Right renal cortex interstitium (tissue), 3 donors: ENCODE data around the gene IGF2R. TPM values are rescaled to one million over a fixed set of nuclear protein-coding genes. Genes with fewer than 3 reads are reported as not detected.
"Not testable (repeated sequence)": the region's sequence is repeated elsewhere in the genome, so short reads cannot be mapped to it uniquely, and the experiment has no call there.

Experiments
- DNase-seq, 3 donors: peaks; one replicate each; pipeline ENCODE4 v3.0.0-alpha.2; 2013; ENCODE audit warnings: low read depth in 3 of 3, low spot score in 2 of 3
- polyA plus RNA-seq, 3 donors: library from polyadenylated mRNA; unstranded; fragments of 120-200 nt; gene quantifications; one replicate each; pipeline ENCODE4 v1.2.1, GENCODE V29; 2013; ENCODE audit not compliant: insufficient read length in 3 of 3

Gene IGF2R
- polyA plus RNA-seq, 3 donors: 56.6 to 62.3 (median 57.5) TPM

DNA sequence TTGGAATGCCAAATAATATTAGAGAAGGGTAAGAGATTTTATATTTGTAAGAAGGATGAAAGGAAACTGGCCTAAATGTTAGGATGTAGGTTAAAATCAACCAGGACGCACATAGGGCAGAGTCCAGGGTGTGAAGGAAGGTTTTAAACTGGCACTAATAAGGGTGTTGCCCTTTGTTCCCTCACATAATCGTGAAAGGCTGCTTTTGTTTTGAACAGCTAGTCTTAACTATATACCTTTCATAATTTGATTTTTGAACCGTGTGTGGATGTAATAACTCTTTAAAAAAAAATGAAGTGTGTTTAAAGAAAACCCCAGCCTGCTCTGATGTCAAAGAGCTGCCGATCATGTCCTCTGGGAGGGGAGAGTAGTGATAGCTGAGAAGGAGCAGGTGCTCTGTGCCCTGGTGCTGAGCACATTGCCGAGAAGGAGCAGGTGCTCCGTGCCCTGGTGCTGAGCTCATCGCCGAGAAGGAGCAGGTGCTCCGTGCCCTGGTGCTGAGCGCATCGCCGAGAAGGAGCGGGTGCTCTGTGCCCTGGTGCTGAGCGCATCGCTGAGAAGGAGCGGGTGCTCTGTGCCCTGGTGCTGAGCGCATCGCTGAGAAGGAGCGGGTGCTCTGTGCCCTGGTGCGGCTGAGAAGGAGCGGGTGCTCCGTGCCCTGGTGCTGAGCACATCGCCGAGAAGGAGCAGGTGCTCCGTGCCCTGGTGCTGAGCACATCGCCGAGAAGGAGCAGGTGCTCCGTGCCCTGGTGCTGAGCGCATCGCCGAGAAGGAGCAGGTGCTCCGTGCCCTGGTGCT is 121.8 kb downstream of the IGF2R start:
- not testable (repeated sequence) for DNase-seq

DNA sequence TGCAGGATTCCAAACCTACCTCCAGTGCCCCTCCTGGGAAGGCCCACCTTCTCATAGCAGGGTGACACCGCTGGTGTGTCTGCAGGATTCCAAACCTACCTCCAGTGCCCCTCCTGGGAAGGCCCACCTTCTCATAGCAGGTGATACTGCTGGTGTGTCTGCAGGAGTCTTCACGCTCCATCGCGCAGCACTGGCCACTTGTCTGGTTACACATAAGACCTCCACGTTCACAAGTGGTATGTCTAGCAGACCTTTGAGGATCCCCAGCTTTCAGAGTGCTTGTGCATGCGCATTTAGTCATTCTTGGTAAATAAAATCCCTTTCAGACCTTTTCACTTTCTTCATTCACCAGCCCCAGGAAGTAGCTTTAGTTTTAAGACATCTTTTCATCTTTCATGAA is 123.3 kb downstream of the IGF2R start:
- DNase-seq: not testable (repeated sequence)

DNA sequence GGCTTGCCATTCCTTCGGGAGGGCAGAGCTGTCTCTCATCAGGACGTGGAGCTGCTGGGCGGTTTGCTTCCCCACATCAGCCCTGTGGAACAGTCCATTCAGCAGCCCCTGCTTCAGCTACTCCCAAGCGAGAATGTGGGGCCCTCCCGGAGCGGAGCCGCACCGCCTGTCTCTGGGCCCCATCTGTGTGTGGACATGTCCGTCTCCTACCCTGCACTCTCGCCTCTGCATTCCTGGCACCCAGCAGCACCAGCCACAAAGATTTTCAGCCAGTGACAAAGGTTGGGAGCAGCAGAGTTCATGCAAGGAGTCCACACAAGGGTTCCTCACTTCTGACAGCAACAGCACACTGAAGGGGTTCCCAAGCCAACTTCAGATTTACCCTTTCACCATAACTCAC is 123.7 kb downstream of the IGF2R start:
- DNase-seq: no peak

DNA sequence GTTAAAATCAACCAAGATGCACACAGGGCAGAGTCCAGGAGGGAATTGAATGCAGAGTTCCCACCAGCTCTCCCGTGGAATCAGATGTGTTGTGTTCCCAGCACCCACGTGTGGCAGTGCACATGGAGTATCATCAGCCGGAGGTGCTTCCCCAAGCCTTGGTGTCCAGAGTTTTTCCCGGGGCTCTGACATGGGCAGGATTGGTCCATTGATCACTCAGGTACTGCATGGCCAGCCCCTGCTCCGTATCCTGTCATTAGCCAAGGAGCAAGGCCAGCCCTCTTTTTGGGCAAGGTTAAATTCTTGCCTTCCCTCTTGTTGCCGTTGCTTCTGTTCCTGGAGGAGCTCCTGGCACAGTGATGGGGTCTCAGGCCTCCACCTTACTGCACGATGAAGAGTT is 124.2 kb downstream of the IGF2R start:
- no peak for DNase-seq

DNA sequence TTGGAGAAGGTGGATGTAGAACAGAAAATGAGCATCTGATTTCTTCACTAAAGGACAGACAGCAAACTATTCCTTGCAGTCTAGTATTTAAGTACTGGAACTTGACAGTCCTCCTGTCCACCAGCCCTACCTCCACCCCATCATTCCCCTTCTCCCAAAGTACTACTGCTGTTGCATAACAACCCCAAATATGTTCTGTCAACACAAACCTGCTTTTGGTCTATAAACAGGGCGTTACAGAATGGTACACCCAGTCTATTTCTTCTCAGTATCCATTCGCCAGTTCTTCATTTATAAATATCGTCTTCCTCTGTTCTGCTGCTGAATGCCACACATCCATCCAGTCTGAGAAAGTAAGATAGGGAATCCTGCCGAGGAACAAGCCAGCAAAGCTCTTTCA is 125.1 kb downstream of the IGF2R start:
- DNase-seq: no peak

DNA sequence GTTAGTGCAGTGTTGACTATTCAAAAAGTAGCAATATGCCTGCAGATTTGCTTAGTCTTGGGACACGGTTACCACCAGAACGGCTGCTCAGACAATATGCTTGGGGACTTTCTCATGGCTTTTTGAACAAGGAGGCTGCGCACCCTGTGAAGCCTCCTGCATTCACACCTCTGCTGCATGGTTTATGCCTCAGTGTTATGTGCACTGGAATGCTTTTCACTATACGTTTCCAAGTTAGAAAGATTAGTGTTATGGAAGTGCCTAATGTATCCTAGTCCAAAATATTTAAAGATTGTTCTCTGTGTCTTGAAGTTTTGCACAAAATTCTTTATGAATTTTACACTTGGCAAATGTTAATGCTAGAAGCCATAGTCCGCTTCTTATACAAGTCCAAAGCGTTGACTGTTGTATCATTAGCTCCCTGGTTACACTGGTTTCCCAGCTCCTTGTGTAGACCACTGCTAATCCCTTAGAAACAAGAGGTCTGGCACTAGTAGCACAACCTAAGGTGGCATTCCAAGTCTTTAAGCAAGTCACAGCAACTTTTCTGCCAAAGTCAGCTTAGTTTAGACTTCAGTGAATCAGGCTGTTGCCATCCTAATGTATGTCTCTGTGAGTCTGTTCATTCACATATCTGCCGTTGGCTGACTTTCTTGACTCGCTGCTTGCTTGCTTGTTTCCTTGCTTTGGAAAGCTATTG is 126.4 kb downstream of the IGF2R start:
- no peak for DNase-seq

DNA sequence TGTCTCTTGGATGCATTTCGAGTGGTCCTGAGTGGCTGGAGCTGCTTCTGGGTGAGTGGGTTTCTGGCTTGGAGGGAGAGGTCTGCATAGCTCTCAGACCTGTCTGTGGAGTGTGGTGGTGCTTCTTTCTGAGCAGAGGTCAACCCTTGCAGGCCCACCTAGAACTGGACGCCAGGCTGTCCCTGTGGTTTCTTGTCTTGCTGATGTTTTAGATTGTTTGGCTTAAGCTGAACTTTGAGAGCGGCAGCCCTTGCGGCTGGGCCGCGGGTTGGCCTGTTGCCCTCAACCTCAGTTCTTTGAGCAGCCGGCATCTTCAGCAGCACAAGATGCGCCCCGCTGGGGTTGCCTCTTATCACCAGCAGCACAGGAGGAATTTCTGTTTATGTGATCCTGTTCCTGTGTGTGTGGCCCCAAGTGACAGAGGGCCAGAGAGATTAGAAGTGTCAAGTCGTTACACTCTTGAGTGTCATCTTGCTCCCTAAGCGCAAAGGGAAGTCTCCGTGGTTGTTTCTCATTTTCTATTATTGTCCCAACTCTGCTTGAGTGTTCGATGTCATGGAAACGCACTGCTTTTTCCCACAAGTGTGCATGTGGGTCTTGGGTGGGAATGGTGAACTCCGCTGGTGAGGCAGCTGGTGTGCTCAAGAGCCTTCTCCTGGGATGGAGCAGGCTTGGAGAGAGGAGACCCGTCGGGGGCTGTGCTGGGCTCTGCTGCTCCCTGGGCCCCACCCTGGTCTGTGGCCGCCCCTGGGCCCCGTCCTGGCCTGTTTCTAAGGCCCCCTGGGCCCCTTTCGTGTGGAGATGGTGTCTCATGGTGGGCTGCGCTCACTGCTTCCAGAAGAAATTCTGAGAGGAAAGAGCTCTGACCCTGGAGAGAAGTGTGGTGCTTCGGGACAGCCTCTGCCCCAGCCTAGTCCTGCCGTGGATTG is 132.7 kb downstream of the IGF2R start:
- DNase-seq: no peak

DNA sequence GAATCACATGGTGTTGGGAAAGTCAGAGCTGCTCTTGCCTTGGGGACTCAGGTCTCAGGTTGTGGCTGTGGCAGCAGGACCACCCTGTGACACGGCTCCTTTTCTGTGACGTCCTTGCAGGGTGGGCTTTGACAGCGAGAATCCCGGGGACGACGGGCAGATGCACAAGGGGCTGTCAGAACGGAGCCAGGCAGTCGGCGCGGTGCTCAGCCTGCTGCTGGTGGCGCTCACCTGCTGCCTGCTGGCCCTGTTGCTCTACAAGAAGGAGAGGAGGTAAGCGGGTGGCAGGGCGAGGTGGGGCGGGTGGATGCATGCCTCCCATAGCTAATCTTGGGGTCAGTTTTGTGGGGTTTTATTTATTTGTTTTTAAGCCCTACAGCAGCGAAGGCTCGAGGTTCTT is 133.5 kb downstream of the IGF2R start:
- DNase-seq: no peak

DNA sequence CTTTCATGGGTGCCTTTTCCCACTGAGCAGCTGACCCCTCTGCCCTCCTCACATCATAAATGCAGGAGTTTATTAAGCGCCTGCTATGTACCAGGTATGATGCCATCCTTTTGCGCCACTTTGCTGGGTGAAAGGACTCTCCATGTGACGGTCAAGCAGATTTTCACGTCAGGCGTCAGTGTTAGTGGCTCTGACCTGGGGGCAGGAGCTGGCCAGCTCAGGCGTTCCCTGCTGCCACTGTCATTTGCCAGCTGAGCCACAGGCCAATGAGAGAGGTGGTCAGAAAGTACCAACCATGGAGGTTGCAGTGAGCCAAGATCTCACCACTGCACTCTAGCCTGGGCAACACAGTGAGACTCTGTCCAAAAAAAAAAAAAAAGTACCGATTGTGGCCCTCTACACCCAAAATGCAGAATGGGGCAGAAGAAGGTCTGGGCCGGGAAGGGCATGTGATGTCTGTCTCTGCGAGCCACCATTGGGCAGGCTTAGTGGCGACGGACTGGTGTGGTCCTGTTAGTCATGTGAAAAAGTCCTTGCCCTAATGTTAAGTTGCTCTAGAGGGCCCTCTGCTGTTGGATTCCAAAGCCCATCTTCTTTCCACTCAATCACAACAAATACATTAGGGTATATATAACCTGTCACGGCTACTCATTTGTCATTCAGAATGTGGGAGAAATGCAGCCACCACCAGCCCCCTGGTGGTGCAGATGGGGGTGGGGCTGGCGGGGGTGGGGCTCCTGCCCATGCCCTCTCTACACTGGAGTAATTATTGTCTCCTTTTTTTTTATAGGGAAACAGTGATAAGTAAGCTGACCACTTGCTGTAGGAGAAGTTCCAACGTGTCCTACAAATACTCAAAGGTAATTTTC is 134.3 kb downstream of the IGF2R start:
- DNase-seq: no peak

DNA sequence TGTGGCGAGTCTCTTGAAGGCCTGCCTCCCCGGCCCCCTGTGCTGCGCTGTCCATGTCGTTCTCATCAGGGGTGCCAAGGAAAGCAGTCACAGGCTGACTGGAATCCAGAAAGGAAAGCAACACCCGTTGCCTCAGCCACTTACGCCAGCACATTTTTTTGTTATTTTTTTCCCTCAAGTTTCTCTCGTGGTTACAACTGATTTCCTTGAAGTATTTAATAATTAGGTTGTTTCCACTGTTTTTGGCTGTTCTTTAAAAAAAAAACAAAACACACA is 134.9 kb downstream of the IGF2R start:
- no peak for DNase-seq

DNA sequence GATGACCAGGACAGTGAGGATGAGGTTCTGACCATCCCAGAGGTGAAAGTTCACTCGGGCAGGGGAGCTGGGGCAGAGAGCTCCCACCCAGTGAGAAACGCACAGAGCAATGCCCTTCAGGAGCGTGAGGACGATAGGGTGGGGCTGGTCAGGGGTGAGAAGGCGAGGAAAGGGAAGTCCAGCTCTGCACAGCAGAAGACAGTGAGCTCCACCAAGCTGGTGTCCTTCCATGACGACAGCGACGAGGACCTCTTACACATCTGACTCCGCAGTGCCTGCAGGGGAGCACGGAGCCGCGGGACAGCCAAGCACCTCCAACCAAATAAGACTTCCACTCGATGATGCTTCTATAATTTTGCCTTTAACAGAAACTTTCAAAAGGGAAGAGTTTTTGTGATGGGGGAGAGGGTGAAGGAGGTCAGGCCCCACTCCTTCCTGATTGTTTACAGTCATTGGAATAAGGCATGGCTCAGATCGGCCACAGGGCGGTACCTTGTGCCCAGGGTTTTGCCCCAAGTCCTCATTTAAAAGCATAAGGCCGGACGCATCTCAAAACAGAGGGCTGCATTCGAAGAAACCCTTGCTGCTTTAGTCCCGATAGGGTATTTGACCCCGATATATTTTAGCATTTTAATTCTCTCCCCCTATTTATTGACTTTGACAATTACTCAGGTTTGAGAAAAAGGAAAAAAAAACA is 136.1 kb downstream of the IGF2R start:
- no peak for DNase-seq

DNA sequence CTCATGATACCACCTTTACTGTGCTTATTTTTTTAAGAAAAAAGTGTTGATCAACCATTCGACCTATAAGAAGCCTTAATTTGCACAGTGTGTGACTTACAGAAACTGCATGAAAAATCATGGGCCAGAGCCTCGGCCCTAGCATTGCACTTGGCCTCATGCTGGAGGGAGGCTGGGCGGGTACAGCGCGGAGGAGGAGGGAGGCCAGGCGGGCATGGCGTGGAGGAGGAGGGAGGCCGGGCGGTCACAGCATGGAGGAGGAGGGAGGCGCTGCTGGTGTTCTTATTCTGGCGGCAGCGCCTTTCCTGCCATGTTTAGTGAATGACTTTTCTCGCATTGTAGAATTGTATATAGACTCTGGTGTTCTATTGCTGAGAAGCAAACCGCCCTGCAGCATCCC is 137.1 kb downstream of the IGF2R start:
- no peak for DNase-seq

DNA sequence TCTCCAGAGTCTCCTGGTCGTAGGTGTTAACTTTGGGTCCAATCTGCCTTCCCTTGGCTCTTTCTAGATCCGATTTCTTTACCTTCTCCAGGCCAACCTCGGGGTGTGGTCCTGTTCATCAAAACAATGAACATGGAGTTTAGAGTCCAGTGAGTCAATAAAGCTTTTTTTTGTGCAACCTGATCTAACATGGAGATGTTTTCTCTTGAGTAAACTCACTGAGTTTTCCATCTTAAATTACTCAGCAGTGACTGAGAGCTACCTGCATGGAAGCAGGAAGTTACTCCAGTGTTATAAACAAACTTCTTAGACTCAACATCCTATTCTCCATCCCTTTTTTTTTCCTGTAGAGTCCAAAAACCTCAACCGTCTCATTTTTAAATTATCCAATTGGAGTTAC is 137.8 kb downstream of the IGF2R start:
- DNase-seq: no peak

DNA sequence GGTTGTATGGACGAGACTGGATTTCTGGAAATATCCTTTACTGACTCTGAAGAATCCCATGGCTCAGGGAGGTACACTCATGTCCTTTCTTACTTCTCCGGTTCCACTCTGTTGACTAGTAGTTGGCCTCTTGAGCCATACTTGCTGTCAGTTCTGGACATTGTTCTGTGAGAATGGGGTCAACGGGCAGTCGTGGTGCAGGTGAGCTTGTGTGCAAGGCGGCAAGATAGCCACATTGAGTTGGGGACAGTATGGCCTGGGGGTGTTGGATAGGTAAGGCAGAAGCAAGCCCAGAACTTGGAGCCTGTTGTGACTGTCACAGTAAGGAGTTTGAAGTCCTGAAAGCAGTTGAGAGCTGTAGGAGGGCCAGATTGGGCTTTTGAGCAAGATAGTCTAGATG is 139.2 kb downstream of the IGF2R start:
- DNase-seq: no peak

DNA sequence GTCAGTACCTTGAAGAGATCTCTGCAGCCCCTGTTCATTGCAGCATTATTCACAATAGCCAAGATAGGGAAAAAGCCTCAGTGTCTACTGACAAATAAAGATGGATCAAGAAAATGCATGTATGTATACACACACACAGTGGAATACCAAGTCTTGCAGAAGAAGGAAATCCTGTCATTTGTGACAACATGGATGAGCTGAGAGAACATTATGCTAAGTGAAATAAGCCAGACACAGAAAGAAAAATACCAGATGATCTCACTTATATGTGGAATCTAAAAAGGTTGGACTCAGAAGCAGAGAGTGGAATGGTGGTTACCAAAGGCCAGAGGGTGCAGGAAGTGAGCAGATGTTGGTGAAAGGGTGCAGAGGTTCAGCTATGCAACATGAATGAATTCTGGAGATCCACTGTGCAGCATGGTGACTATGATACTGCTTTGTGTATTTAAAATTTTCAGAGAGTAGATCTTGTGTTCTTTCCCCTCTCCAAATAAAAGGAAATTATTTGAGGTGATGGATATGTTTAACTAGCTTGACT is 141.8 kb downstream of the IGF2R start:
- no peak for DNase-seq

DNA sequence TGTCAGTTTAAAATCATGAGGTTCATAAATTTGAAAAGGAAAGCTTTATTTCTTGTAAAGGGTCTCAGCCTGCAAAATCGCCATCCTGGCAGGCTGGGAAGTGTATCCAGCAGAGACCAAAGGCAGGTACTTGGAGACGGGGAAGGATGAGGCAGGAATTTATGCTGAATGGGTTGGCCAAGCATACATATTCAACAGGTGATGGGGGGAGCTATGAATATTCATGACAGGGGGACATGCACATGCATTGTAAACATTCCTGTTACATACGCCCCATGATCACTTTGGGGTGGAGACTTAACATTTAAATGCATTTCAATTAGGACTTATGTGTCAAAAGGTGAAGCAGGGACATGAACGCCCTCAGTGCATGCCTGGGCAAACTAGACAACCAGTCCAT is 142.9 kb downstream of the IGF2R start:
- no peak for DNase-seq

DNA sequence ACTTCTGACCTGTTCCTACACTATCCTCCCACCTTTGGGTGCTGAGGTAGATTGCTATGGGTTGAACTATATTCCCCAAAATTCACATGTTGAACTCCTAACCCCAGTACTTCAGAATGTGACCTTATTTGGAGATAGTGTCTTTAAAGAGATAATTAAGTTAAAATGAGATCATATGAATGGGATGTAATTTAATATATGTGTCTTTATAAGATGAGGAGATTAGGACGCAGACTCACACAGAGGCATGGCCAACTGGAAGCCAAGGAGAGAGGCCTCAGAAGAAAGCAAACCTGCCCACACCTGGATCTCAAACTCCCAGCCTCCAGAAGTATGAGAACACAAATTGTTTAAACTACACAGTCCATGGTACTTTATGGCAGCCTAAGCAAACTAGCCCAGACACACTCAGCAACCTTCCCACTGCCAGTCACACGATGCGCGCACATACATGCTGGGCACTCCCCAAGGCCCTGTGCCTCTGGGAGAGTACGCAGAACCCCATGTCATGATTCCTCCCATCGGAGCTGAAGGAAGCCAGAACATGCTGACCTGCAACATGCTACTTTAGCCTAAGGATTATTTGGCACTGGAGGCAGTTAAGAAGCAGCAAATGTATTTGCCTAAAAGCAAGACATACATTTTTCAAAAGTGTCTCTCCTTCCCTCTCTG is 143.9 kb downstream of the IGF2R start:
- DNase-seq: no peak

DNA sequence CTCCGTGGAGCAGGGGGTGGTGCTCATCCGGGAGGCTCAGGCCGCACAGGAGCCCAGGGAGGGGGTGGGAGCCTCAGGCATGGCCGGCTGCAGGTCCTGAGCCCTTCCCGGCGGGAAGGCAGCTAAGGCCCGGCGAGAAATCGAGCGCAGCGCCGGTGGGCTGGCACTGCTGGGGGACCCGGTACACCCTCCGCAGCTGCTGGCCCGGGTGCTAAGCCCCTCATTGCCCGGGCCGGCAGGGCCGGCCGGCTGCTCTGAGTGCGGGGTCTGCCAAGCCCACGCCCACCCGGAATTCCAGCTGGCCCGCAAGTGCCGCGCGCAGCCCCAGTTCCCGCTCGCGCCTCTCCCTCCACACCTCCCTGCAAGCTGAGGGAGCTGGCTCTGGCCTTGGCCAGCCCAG is 145.7 kb downstream of the IGF2R start:
- not testable (repeated sequence) for DNase-seq

DNA sequence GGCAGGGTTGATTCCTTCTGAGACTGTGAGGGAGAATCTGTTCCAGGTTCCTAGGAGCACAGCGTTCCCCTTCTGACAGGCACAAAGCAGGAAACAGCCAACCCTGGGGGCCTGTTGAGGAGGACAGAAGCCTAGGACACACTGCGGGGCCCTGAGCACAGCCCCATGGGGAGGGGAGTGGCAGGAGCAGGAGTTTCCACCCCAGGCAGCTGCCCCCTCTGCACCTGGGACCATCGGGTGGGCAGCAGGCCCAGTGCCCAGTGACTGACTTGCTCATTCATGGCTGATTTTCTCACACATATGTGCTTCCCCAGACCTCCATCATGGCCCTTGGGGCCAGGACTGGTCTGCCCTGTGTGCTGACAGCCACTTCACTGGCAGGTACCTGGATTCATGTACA is 146.5 kb downstream of the IGF2R start:
- no peak for DNase-seq
